BE2C (cell line): ENCODE data around the gene ZIK1.

Experiments
- DNase-seq: peaks from one replicate; pipeline ENCODE4 v3.0.0-alpha.2; 2020
- H3K27me3 ChIP-seq: fragments of 250-450 bp; sonication (Bioruptor Pico); 2 replicates; pipeline ENCODE4 v1.5.1; 2020; ENCODE audit warnings: mild to moderate bottlenecking
- H3K36me3 ChIP-seq: fragments of 250-450 bp; sonication (Bioruptor Pico); 2 replicates; pipeline ENCODE4 v1.5.1; 2020; ENCODE audit warnings: mild to moderate bottlenecking
- H3K4me1 ChIP-seq: fragments of 250-450 bp; sonication (Bioruptor Pico); 2 replicates; pipeline ENCODE4 v1.5.1; 2020
- H3K4me3 ChIP-seq: 2 replicates; pipeline ENCODE4 v1.5.1; 2011; ENCODE audit warnings: low read depth, low read length
- H3K9me3 ChIP-seq: fragments of 250-450 bp; sonication (Bioruptor Pico); 2 replicates; pipeline ENCODE4 v1.5.1; 2020
- TF ChIP-seq, protein P1 (sequence below): IDR thresholded peaks from 2 replicates; pipeline ENCODE4 v1.5.1; 2012; ENCODE audit warnings: mild to moderate bottlenecking, low read depth, low read length

ZIK1 gene

DNA sequence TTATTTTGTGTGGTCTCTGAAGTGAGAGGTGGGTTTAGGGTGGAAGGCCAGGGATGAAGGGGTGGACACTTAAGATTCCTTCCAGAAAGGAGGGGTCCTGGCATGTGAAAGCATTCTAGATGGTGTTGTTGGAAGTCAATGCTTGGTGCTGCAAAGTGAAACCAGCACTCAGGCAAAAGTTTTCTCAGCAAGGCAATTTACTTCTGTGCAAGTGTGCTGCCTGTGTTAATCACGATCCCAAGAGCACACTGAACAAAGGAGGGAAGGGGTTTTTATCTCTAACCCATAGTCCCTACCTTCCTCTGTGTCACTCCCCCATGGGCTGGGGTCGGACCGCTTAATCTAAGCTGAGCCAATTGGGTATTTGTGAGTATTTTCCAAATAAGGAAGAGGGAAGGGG lies 31.4 kb downstream of the ZIK1 start:
- Histone ChIP-seq H3K9me3 (peaks cover 15% of the 10 kb centered on the region), H3K4me3 (peak overlapping the region; percentile 71), H3K36me3 (peaks cover 54% of the 10 kb centered on the region), H3K27me3 (no peaks in the 10 kb centered on the region), H3K4me1 (no peaks in the 10 kb centered on the region; the same call in 1 of the 2 replicates)
- TF ChIP-seq, protein P1, sequence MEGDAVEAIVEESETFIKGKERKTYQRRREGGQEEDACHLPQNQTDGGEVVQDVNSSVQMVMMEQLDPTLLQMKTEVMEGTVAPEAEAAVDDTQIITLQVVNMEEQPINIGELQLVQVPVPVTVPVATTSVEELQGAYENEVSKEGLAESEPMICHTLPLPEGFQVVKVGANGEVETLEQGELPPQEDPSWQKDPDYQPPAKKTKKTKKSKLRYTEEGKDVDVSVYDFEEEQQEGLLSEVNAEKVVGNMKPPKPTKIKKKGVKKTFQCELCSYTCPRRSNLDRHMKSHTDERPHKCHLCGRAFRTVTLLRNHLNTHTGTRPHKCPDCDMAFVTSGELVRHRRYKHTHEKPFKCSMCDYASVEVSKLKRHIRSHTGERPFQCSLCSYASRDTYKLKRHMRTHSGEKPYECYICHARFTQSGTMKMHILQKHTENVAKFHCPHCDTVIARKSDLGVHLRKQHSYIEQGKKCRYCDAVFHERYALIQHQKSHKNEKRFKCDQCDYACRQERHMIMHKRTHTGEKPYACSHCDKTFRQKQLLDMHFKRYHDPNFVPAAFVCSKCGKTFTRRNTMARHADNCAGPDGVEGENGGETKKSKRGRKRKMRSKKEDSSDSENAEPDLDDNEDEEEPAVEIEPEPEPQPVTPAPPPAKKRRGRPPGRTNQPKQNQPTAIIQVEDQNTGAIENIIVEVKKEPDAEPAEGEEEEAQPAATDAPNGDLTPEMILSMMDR = no peak
- no peak for DNase-seq

GRCh38 chr19:57620673-57621348 lies 36.9 kb downstream of the ZIK1 start:
- no peaks in the 10 kb centered on the region for H3K4me1 ChIP-seq
- TF ChIP-seq, protein P1 = no peak
- peaks cover 80% of the 10 kb centered on the region for H3K36me3 ChIP-seq
- no peaks in the 10 kb centered on the region for H3K27me3 ChIP-seq
- H3K9me3 ChIP-seq = peaks cover 28% of the 10 kb centered on the region
- DNase-seq = no peak
- no peak overlapping the region for H3K4me3 ChIP-seq

GRCh38 chr19:57623091-57623490 lies 39.1 kb downstream of the ZIK1 start:
- Histone ChIP-seq H3K27me3 (no peaks in the 10 kb centered on the region), H3K36me3 (peaks cover 58% of the 10 kb centered on the region), H3K4me1 (no peaks in the 10 kb centered on the region), H3K4me3 (no peak overlapping the region), H3K9me3 (peaks cover 28% of the 10 kb centered on the region)
- DNase-seq = no peak
- TF ChIP-seq, protein P1 = no peak

DNA sequence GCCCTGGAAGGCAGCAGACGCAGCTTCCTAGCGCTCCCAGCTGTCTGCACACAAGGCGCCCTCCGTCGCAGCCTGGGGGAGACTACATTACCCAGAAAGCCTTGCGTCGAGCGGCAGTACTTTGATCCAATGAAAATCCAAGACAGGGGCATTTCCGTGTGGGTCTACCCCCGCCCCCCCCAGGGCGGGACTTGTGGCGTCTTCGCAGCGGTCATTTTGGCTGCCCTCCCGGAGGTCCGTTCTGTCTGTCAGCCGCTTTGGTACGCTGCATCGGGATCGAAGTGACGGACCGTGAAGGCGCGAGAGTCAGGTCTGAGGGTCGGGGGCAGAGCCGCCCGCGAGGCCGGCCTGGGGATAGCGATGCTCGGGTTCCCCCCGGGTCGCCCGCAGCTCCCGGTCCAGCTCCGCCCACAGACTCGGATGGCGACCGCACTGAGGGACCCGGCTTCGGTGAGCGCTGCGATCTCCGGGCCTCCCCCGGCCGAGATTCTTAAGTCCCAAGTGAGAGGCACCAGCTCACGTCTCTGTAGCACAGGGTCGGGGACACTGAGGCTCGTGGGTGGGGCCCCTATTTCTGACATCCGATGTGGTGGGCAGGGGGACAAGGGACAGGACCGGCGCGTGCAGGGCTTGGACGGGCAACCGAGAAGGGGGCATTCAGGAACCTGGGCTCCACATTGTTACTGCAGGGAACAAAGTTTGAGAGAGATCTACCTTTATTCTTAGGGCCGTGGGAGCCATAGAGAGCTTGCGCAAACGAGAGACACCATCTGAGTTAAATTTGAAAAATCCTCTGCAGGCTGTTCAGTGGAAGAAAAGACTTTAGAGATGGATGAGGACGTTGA lies 49.3 kb downstream of the ZIK1 start, which contains the start of gene ZNF211:
Gene ZNF211 (plus strand): TSS at position 182 of the 845 bp plus-strand sequence. CDS start 179 bp downstream, at position 361.
- TF ChIP-seq, protein P1 = no peak
- H3K27me3 ChIP-seq = no peaks in the 10 kb centered on the region
- H3K4me3 ChIP-seq = peak within 1 kb of the TSS; percentile 91
- H3K9me3 ChIP-seq = no peaks in the 10 kb centered on the region
- peaks cover 12% of the 10 kb centered on the region; the same call in 1 of the 2 replicates for H3K36me3 ChIP-seq
- no peaks in the 10 kb centered on the region for H3K4me1 ChIP-seq
- peak; percentile 92 for DNase-seq

DNA sequence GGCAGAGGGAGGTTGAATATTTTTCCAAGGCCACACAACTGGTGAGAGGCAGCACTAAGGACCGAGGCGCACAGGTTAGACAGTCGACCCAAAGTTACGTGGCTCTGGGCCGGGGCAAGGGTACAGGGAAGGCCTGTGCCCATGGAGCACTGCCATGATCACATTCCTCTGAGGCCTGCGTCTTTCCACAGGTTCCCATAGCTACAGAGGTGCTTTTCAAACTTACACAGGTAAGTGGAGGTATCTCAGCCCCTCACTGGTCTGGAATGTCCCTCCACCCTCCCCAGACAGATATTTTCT lies 49.8 kb downstream of the ZIK1 start:
- H3K27me3 ChIP-seq = no peaks in the 10 kb centered on the region
- DNase-seq = no peak
- no peaks in the 10 kb centered on the region for H3K9me3 ChIP-seq
- peak overlapping the region; percentile 91 for H3K4me3 ChIP-seq
- H3K36me3 ChIP-seq = peaks cover 12% of the 10 kb centered on the region; the same call in 1 of the 2 replicates
- H3K4me1 ChIP-seq = no peaks in the 10 kb centered on the region
- TF ChIP-seq, protein P1 = no peak

GRCh38 chr19:57637379-57637778 lies 53.4 kb downstream of the ZIK1 start:
- no peak for DNase-seq
- no peaks in the 10 kb centered on the region for H3K4me1 ChIP-seq
- no peaks in the 10 kb centered on the region for H3K27me3 ChIP-seq
- TF ChIP-seq, protein P1 = no peak
- peaks cover 38% of the 10 kb centered on the region for H3K36me3 ChIP-seq
- no peaks in the 10 kb centered on the region for H3K9me3 ChIP-seq
- no peak overlapping the region for H3K4me3 ChIP-seq
